WTC11 (cell line): ENCODE results near the gene DNM3. TPM values are rescaled to one million over a fixed set of nuclear protein-coding genes. Genes with fewer than 3 reads are reported as not detected.

Experiments
- ATAC-seq: fragments of 200-7000 bp; cut with Tn5 transposase; 2 replicates; pipeline ENCODE4 v1.10.0; 2021; ENCODE audit warnings: mild to moderate bottlenecking, moderate library complexity
- CTCF ChIA-PET: fragments of 300-600 bp; sonication (Branson Sonifier 250); formaldehyde crosslinking; loops from one replicate; lab custom pipeline; 2021; ENCODE audit warnings: antibody characterized with exemption; lab: Charles Lee
- POLR2A ChIA-PET: fragments of 350-600 bp; sonication (Branson Sonifier 250); formaldehyde crosslinking; loops from one replicate; lab custom pipeline; 2021; ENCODE audit warnings: antibody characterized with exemption; lab: Charles Lee
- DNase-seq: peaks from one replicate; pipeline ENCODE4 v3.0.0; 2021; ENCODE audit warnings: low spot score
- H3K27ac Mint-ChIP-seq: 2 replicates; pipeline ENCODE4 v1.8.0; 2021; ENCODE audit warnings: mixed read lengths
- H3K27me3 Mint-ChIP-seq: 2 replicates; pipeline ENCODE4 v1.8.0; 2021; ENCODE audit warnings: low read depth, mild to moderate bottlenecking, moderate library complexity, mixed read lengths
- H3K36me3 Mint-ChIP-seq: 2 replicates; pipeline ENCODE4 v1.8.0; 2021; ENCODE audit warnings: mixed read lengths
- H3K4me1 Mint-ChIP-seq: 2 replicates; pipeline ENCODE4 v1.8.0; 2022; ENCODE audit warnings: mixed read lengths
- H3K4me3 Mint-ChIP-seq: 2 replicates; pipeline ENCODE4 v1.8.0; 2021; ENCODE audit warnings: mild to moderate bottlenecking, moderate library complexity, mixed read lengths
- H3K9me3 Mint-ChIP-seq: 2 replicates; pipeline ENCODE4 v1.8.0; 2021; ENCODE audit warnings: mixed read lengths
- ATF1 ChIP-seq: sonication (generic); formaldehyde crosslinking; IDR thresholded peaks from 2 replicates; pipeline ENCODE4 v1.8.1; 2023; ENCODE audit warnings: mild to moderate bottlenecking, moderate library complexity, missing genetic modification reagents
- EMX1 ChIP-seq: fragments of 250-450 bp; sonication (Bioruptor Pico); IDR thresholded peaks from 2 replicates; pipeline ENCODE4 v1.8.0; 2021; ENCODE audit warnings: mild to moderate bottlenecking
- FOXK1 ChIP-seq: sonication (generic); formaldehyde crosslinking; IDR thresholded peaks from 2 replicates; pipeline ENCODE4 v1.8.0; 2022; ENCODE audit warnings: mild to moderate bottlenecking, moderate library complexity, missing genetic modification reagents
- IRF2 ChIP-seq: sonication (generic); formaldehyde crosslinking; IDR thresholded peaks from 2 replicates; pipeline ENCODE4 v1.8.0; 2022; ENCODE audit warnings: low read depth, missing genetic modification reagents, borderline replicate concordance
- JUN ChIP-seq: sonication (generic); formaldehyde crosslinking; IDR thresholded peaks from 2 replicates; pipeline ENCODE4 v1.8.0; 2023; ENCODE audit warnings: mild to moderate bottlenecking, missing genetic modification reagents
- NFYB ChIP-seq: sonication (generic); formaldehyde crosslinking; conservative IDR thresholded peaks from 2 replicates; pipeline ENCODE4 v1.8.0; 2022; ENCODE audit warnings: low read depth, missing genetic modification reagents
- NR2C2 ChIP-seq: sonication (generic); formaldehyde crosslinking; IDR thresholded peaks from 2 replicates; pipeline ENCODE4 v1.8.0; 2022; ENCODE audit warnings: mild to moderate bottlenecking, missing genetic modification reagents
- SMAD3 ChIP-seq: sonication (generic); formaldehyde crosslinking; IDR thresholded peaks from 2 replicates; pipeline ENCODE4 v1.8.0; 2022; ENCODE audit warnings: missing genetic modification reagents, mild to moderate bottlenecking, borderline replicate concordance
- SMAD4 ChIP-seq: sonication (generic); formaldehyde crosslinking; IDR thresholded peaks from 2 replicates; pipeline ENCODE4 v1.8.0; 2022; ENCODE audit warnings: mild to moderate bottlenecking, missing genetic modification reagents
- TEAD1 ChIP-seq: sonication (generic); formaldehyde crosslinking; IDR thresholded peaks from 2 replicates; pipeline ENCODE4 v1.8.0; 2022; ENCODE audit warnings: mild to moderate bottlenecking, missing genetic modification reagents
- ZBTB21 ChIP-seq: sonication (generic); formaldehyde crosslinking; IDR thresholded peaks from 2 replicates; pipeline ENCODE4 v1.8.1; 2023; ENCODE audit warnings: mild to moderate bottlenecking, missing genetic modification reagents, borderline replicate concordance
- ZNF138 ChIP-seq: sonication (generic); formaldehyde crosslinking; conservative IDR thresholded peaks from 2 replicates; pipeline ENCODE4 v1.8.1; 2022; ENCODE audit warnings: mild to moderate bottlenecking, moderate library complexity, missing genetic modification reagents
- total RNA-seq: library from RNA; stranded (reverse); gene quantifications from 3 replicates; pipeline ENCODE4 v1.2.3, GENCODE V29; 2021
- TF ChIP-seq, protein P1 (sequence below): sonication (generic); formaldehyde crosslinking; conservative IDR thresholded peaks from 2 replicates; pipeline ENCODE4 v1.8.1; 2023; ENCODE audit warnings: mild to moderate bottlenecking, low read depth, missing genetic modification reagents, moderate library complexity
- TF ChIP-seq, protein P2 (sequence below): sonication (generic); formaldehyde crosslinking; IDR thresholded peaks from 2 replicates; pipeline ENCODE4 v1.8.0; 2022; ENCODE audit warnings: mild to moderate bottlenecking, missing genetic modification reagents
- TF ChIP-seq, protein P3 (sequence below): sonication (generic); formaldehyde crosslinking; IDR thresholded peaks from 2 replicates; pipeline ENCODE4 v1.8.0; 2022; ENCODE audit warnings: mild to moderate bottlenecking, missing genetic modification reagents
- TF ChIP-seq, protein P4 (sequence below): fragments of 200-600 bp; IDR thresholded peaks from 2 replicates; pipeline ENCODE4 v1.8.0; 2022; ENCODE audit warnings: antibody characterized with exemption
- TF ChIP-seq, protein P5 (sequence below): fragments of 250-450 bp; sonication (Bioruptor Pico); IDR thresholded peaks from 2 replicates; pipeline ENCODE4 v1.9.0; 2021; ENCODE audit warnings: mild to moderate bottlenecking
- TF ChIP-seq, protein P6 (sequence below): sonication (generic); formaldehyde crosslinking; IDR thresholded peaks from 2 replicates; pipeline ENCODE4 v1.8.0; 2022; ENCODE audit warnings: mild to moderate bottlenecking, missing genetic modification reagents

Gene DNM3
- total RNA-seq, 1 experiment from 2014 or later: 1.9 TPM

DNA sequence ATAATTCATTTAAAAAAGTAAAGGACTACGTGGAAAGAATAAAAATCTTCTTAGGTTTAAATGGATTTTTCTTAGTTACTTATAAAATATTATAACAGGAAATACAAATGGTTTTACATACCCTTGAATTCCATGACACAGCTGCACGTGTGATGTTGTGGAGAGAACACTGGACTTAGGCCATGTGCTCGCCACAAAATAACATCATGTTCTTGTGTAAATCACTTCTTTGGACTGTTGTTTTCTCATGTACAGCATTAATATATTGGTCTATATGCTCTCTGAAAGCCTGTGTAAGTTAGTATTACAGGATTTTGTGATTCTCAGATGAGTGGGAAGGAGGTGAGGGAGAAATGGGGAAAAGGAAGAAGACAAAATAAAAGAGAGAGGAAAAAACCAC is 228.2 kb downstream of the DNM3 start (continued):
- TF ChIP-seq, protein P1, sequence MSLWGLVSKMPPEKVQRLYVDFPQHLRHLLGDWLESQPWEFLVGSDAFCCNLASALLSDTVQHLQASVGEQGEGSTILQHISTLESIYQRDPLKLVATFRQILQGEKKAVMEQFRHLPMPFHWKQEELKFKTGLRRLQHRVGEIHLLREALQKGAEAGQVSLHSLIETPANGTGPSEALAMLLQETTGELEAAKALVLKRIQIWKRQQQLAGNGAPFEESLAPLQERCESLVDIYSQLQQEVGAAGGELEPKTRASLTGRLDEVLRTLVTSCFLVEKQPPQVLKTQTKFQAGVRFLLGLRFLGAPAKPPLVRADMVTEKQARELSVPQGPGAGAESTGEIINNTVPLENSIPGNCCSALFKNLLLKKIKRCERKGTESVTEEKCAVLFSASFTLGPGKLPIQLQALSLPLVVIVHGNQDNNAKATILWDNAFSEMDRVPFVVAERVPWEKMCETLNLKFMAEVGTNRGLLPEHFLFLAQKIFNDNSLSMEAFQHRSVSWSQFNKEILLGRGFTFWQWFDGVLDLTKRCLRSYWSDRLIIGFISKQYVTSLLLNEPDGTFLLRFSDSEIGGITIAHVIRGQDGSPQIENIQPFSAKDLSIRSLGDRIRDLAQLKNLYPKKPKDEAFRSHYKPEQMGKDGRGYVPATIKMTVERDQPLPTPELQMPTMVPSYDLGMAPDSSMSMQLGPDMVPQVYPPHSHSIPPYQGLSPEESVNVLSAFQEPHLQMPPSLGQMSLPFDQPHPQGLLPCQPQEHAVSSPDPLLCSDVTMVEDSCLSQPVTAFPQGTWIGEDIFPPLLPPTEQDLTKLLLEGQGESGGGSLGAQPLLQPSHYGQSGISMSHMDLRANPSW (CRISPR knock-in tag): no peak
- TF ChIP-seq ATF1 (CRISPR knock-in tag) (no peak), ZNF138 (no peak), NR2C2 (CRISPR knock-in tag) (no peak), TEAD1 (CRISPR knock-in tag) (no peak), JUN (CRISPR knock-in tag) (no peak), SMAD3 (CRISPR knock-in tag) (no peak)
- TF ChIP-seq, protein P2, sequence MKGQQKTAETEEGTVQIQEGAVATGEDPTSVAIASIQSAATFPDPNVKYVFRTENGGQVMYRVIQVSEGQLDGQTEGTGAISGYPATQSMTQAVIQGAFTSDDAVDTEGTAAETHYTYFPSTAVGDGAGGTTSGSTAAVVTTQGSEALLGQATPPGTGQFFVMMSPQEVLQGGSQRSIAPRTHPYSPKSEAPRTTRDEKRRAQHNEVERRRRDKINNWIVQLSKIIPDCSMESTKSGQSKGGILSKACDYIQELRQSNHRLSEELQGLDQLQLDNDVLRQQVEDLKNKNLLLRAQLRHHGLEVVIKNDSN (CRISPR knock-in tag): no peak
- TF ChIP-seq, protein P3, sequence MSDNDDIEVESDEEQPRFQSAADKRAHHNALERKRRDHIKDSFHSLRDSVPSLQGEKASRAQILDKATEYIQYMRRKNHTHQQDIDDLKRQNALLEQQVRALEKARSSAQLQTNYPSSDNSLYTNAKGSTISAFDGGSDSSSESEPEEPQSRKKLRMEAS (CRISPR knock-in tag): no peak
- TF ChIP-seq, all 79 proteins: peak for 0

DNA sequence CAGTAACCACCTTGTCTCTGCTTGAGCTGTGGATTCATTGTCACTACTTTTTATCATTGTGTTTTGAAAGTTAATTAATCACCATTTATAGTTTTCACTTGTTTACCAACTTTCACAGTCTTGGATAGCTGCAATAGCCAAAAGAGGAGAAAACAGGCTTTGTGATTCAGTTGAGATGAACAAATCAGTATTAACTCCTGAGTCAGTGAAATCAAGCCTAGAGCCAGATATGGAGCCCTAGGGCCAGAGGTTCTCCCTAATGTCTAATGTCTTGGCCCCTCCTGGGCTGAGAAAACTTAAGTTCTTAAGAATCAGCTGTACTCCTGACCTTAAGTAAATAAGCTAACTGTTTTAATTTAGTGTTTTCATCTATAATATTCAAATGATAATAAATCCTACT is 228.8 kb downstream of the DNM3 start:
- no peak overlapping the region for H3K4me3 Mint-ChIP-seq
- no peaks in the 10 kb centered on the region for H3K27me3 Mint-ChIP-seq
- no peaks in the 10 kb centered on the region for H3K36me3 Mint-ChIP-seq
- no peak for DNase-seq
- POLR2A ChIA-PET: no interaction called here
- TF ChIP-seq IRF2 (no peak), EMX1 (CRISPR knock-in tag) (no peak), FOXK1 (CRISPR knock-in tag) (no peak), SMAD4 (CRISPR knock-in tag) (no peak), NFYB (CRISPR knock-in tag) (no peak), ZBTB21 (no peak)
- TF ChIP-seq, protein P4, sequence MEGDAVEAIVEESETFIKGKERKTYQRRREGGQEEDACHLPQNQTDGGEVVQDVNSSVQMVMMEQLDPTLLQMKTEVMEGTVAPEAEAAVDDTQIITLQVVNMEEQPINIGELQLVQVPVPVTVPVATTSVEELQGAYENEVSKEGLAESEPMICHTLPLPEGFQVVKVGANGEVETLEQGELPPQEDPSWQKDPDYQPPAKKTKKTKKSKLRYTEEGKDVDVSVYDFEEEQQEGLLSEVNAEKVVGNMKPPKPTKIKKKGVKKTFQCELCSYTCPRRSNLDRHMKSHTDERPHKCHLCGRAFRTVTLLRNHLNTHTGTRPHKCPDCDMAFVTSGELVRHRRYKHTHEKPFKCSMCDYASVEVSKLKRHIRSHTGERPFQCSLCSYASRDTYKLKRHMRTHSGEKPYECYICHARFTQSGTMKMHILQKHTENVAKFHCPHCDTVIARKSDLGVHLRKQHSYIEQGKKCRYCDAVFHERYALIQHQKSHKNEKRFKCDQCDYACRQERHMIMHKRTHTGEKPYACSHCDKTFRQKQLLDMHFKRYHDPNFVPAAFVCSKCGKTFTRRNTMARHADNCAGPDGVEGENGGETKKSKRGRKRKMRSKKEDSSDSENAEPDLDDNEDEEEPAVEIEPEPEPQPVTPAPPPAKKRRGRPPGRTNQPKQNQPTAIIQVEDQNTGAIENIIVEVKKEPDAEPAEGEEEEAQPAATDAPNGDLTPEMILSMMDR: no peak
- TF ChIP-seq, protein P5, sequence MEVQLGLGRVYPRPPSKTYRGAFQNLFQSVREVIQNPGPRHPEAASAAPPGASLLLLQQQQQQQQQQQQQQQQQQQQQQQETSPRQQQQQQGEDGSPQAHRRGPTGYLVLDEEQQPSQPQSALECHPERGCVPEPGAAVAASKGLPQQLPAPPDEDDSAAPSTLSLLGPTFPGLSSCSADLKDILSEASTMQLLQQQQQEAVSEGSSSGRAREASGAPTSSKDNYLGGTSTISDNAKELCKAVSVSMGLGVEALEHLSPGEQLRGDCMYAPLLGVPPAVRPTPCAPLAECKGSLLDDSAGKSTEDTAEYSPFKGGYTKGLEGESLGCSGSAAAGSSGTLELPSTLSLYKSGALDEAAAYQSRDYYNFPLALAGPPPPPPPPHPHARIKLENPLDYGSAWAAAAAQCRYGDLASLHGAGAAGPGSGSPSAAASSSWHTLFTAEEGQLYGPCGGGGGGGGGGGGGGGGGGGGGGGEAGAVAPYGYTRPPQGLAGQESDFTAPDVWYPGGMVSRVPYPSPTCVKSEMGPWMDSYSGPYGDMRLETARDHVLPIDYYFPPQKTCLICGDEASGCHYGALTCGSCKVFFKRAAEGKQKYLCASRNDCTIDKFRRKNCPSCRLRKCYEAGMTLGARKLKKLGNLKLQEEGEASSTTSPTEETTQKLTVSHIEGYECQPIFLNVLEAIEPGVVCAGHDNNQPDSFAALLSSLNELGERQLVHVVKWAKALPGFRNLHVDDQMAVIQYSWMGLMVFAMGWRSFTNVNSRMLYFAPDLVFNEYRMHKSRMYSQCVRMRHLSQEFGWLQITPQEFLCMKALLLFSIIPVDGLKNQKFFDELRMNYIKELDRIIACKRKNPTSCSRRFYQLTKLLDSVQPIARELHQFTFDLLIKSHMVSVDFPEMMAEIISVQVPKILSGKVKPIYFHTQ (CRISPR knock-in tag): no peak
- TF ChIP-seq, protein P6, sequence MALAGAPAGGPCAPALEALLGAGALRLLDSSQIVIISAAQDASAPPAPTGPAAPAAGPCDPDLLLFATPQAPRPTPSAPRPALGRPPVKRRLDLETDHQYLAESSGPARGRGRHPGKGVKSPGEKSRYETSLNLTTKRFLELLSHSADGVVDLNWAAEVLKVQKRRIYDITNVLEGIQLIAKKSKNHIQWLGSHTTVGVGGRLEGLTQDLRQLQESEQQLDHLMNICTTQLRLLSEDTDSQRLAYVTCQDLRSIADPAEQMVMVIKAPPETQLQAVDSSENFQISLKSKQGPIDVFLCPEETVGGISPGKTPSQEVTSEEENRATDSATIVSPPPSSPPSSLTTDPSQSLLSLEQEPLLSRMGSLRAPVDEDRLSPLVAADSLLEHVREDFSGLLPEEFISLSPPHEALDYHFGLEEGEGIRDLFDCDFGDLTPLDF (CRISPR knock-in tag): no peak
- TF ChIP-seq, all 79 proteins: peak for 0
- CTCF ChIA-PET: interaction anchor here (1.7 kb wide), 1 partner anchor 67 kb away, joined by 5 read pairs; no protein-coding TSS in a partner anchor
- H3K27ac Mint-ChIP-seq: no peak overlapping the region
- H3K4me1 Mint-ChIP-seq: no peaks in the 10 kb centered on the region
- H3K9me3 Mint-ChIP-seq: peaks cover 7% of the 10 kb centered on the region
- ATAC-seq: no peak
